Stimulated activated CD8-positive, alpha-beta memory T cell treated with anti-CD3 and anti-CD28 coated beads, Interleukin-15, amount 100 ng/mL, for 1 hour (primary cell): ENCODE measurements around the gene TK2.
"Not testable (repeated sequence)": the region's sequence is repeated elsewhere in the genome, so short reads cannot be mapped to it uniquely, and the experiment has no call there.

ENCODE experiments used
- DNase-seq: peaks from one replicate; pipeline ENCODE4 v3.0.0-alpha.2; 2020; ENCODE audit warnings: low read depth

Gene TK2

GRCh38 chr16:66503030-66503429 is 46.9 kb downstream of the TK2 start:
- DNase-seq: no peak

GRCh38 chr16:66502020-66502913 is 47.7 kb downstream of the TK2 start:
- DNase-seq: no peak

GRCh38 chr16:66501563-66501962 is 48.4 kb downstream of the TK2 start:
- DNase-seq: not testable (repeated sequence)

GRCh38 chr16:66497921-66498320 is 52.0 kb downstream of the TK2 start:
- DNase-seq: not testable (repeated sequence)

GRCh38 chr16:66496226-66496625 is 53.7 kb downstream of the TK2 start:
- DNase-seq: not testable (repeated sequence)

- DNase-seq: no peak
These were observed 54.5 kb downstream of the TK2 start for GRCh38 chr16:66495440-66495839.

- no peak for DNase-seq
These were observed 55.0 kb downstream of the TK2 start for GRCh38 chr16:66494916-66495315.

- DNase-seq: no peak
These were observed 56.2 kb downstream of the TK2 start for GRCh38 chr16:66493490-66494401.

GRCh38 chr16:66491716-66492064 is 58.2 kb downstream of the TK2 start:
- DNase-seq: no peak

GRCh38 chr16:66490774-66491715 is 58.9 kb downstream of the TK2 start:
- DNase-seq: no peak

- DNase-seq: no peak
These were observed 60.1 kb downstream of the TK2 start for GRCh38 chr16:66489818-66490217.

GRCh38 chr16:66489385-66489784 is 60.5 kb downstream of the TK2 start:
- no peak for DNase-seq

- no peak for DNase-seq
These were observed 61.4 kb downstream of the TK2 start for GRCh38 chr16:66488505-66488904.

- no peak for DNase-seq
These were observed 62.2 kb downstream of the TK2 start for GRCh38 chr16:66487580-66488275.

- no peak for DNase-seq
These were observed 62.9 kb downstream of the TK2 start for GRCh38 chr16:66486773-66487579.

- DNase-seq: no peak
These were observed 63.6 kb downstream of the TK2 start for GRCh38 chr16:66486199-66486772.

GRCh38 chr16:66485376-66485775 is 64.5 kb downstream of the TK2 start:
- DNase-seq: no peak

- DNase-seq: no peak
These were observed 65.3 kb downstream of the TK2 start for GRCh38 chr16:66484453-66485213.
